Nephron progenitor cell (in vitro differentiated cells): ENCODE results near the gene IL1B.

Experiments used
- DNase-seq: peaks from one replicate; pipeline ENCODE4 v3.0.0; 2021
- H3K27ac Mint-ChIP-seq: 2 replicates; pipeline ENCODE4 v1.8.0; 2021; ENCODE audit warnings: mild to moderate bottlenecking, moderate library complexity, mixed read lengths
- H3K27me3 Mint-ChIP-seq: 2 replicates; pipeline ENCODE4 v1.8.0; 2021; ENCODE audit warnings: mild to moderate bottlenecking, low read depth, mixed read lengths; ENCODE audit not compliant: poor library complexity
- H3K36me3 Mint-ChIP-seq: 2 replicates; pipeline ENCODE4 v1.8.0; 2021; ENCODE audit warnings: low read depth, mixed read lengths
- H3K4me1 Mint-ChIP-seq: 2 replicates; pipeline ENCODE4 v1.8.0; 2021; ENCODE audit warnings: mixed read lengths
- H3K4me3 Mint-ChIP-seq: 2 replicates; pipeline ENCODE4 v1.8.0; 2021; ENCODE audit warnings: mild to moderate bottlenecking, moderate library complexity, mixed read lengths
- H3K9me3 Mint-ChIP-seq: 2 replicates; pipeline ENCODE4 v1.8.0; 2021; ENCODE audit warnings: mild to moderate bottlenecking, moderate library complexity, mixed read lengths
- CTCF ChIP-seq: fragments of 200-600 bp; sonication (generic); IDR thresholded peaks from 2 replicates; pipeline ENCODE4 v1.5.0; 2021; ENCODE audit warnings: antibody characterized with exemption

IL1B gene

DNA sequence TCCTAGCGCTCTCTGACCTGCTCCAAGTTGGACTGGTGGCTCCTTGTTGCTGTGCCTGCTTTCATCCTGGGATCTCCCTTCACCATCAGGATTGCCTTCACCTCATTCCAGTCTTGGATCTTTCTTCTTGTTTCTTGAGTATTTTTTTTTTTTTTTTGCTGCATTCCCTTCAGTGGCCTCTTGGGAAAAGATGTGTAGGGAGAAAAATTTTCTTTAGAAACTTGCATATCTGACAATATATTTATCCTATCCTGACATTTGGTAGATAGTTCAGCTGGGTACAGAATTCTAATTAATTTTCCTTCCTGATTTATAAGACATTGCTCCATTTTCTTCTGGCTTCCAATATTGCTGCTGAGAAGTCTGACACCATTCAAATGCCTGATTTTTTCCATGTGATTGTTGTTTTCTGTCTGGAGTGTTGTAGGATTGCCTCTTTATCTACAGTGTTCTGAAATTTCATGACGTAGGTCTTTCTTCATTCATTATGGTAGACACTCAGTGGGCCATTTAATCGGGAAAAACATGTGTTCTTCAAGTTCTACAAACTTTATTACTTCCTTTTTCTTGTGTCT, 29.3 kb downstream of the IL1B start:
- no peak for TF ChIP-seq CTCF
- Mint-ChIP-seq H3K9me3 (peaks cover 27% of the 10 kb centered on the region), H3K4me1 (peaks cover 5% of the 10 kb centered on the region), H3K27ac (no peak overlapping the region), H3K36me3 (peaks cover 16% of the 10 kb centered on the region), H3K4me3 (no peak overlapping the region), H3K27me3 (peaks cover 14% of the 10 kb centered on the region)
- DNase-seq, result no peak

DNA sequence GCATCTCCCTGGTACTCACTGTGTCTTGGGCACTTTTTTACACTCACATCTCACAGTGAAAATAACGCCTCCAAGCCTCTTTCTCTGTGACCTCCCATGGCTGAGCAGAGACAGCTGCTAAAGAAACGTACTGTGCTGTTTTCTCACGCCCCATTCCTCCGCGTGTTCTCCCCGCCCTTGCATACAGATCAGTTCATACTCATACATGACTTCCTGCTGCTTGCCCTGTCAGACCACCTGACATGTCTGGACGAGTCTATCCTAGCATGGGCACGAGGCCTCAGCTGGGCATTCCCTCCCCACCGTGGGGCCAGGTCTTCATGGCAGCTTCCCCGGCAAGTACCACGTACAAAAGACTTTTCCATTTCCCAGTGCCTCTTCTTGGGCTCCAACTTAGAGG, 31.0 kb downstream of the IL1B start:
- no peak for TF ChIP-seq CTCF
- H3K4me1 Mint-ChIP-seq, result no peaks in the 10 kb centered on the region
- no peak for DNase-seq
- peaks cover 3% of the 10 kb centered on the region for H3K27me3 Mint-ChIP-seq
- peaks cover 16% of the 10 kb centered on the region for H3K36me3 Mint-ChIP-seq
- H3K27ac Mint-ChIP-seq, result peak overlapping the region; percentile 33
- no peak overlapping the region for H3K4me3 Mint-ChIP-seq
- H3K9me3 Mint-ChIP-seq, result peaks cover 27% of the 10 kb centered on the region

GRCh38 chr2:112803691-112804521, 32.7 kb downstream of the IL1B start:
- H3K27ac Mint-ChIP-seq, result no peak overlapping the region
- peaks cover 28% of the 10 kb centered on the region for H3K9me3 Mint-ChIP-seq
- DNase-seq, result no peak
- peaks cover 8% of the 10 kb centered on the region for H3K4me1 Mint-ChIP-seq
- H3K27me3 Mint-ChIP-seq, result no peaks in the 10 kb centered on the region
- no peak for TF ChIP-seq CTCF
- no peak overlapping the region for H3K4me3 Mint-ChIP-seq
- H3K36me3 Mint-ChIP-seq, result peaks cover 16% of the 10 kb centered on the region

GRCh38 chr2:112800881-112801583, 35.5 kb downstream of the IL1B start:
- Mint-ChIP-seq H3K27ac (peak overlapping the region; percentile 30), H3K27me3 (peaks cover 7% of the 10 kb centered on the region)
- no peak for TF ChIP-seq CTCF

GRCh38 chr2:112798979-112799975, 37.3 kb downstream of the IL1B start:
- peaks cover 7% of the 10 kb centered on the region for H3K27me3 Mint-ChIP-seq
- DNase-seq, result no peak
- H3K4me3 Mint-ChIP-seq, result no peak overlapping the region
- no peak for TF ChIP-seq CTCF
- H3K27ac Mint-ChIP-seq, result no peak overlapping the region
- peaks cover 11% of the 10 kb centered on the region for H3K4me1 Mint-ChIP-seq
- H3K36me3 Mint-ChIP-seq, result no peaks in the 10 kb centered on the region
- H3K9me3 Mint-ChIP-seq, result peaks cover 18% of the 10 kb centered on the region

More at GRCh38 chr2:112800881-112801583, 35.5 kb downstream of the IL1B start:
- no peak overlapping the region for H3K4me3 Mint-ChIP-seq
- H3K9me3 Mint-ChIP-seq, result peaks cover 18% of the 10 kb centered on the region
- DNase-seq, result no peak
- no peaks in the 10 kb centered on the region for H3K36me3 Mint-ChIP-seq
- peaks cover 10% of the 10 kb centered on the region for H3K4me1 Mint-ChIP-seq
